ENCODE data around the gene ATP9B. TPM values are rescaled to one million over a fixed set of nuclear protein-coding genes. Genes with fewer than 3 reads are reported as not detected.

ATP9B gene
- total RNA-seq, 1 donor from 2014 or later = 37.3 TPM

DNA sequence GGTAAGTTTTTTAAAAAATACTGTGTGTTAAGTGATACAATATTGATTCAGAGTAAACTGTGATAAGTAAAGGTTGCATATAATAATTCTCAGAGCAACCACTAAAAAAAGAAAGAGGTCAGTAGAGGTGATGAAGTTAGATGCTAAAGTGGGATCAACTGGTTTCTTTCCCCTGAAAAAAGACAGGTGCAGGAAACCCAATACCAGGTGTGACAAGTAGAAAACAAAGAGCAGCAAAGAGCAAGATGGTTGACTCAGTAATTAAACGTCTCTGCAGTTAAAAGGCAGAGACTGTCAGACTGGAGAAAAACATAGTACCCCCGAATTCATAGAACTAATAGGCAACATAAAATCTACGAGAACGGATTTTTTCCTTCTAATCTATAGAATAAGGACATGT, 128.3 kb downstream of the ATP9B start:
- peaks cover 10% of the 10 kb centered on the region for H3K36me3 Mint-ChIP-seq (ENCODE audit: low read depth, unreplicated experiment)
- TF ChIP-seq, protein P1, sequence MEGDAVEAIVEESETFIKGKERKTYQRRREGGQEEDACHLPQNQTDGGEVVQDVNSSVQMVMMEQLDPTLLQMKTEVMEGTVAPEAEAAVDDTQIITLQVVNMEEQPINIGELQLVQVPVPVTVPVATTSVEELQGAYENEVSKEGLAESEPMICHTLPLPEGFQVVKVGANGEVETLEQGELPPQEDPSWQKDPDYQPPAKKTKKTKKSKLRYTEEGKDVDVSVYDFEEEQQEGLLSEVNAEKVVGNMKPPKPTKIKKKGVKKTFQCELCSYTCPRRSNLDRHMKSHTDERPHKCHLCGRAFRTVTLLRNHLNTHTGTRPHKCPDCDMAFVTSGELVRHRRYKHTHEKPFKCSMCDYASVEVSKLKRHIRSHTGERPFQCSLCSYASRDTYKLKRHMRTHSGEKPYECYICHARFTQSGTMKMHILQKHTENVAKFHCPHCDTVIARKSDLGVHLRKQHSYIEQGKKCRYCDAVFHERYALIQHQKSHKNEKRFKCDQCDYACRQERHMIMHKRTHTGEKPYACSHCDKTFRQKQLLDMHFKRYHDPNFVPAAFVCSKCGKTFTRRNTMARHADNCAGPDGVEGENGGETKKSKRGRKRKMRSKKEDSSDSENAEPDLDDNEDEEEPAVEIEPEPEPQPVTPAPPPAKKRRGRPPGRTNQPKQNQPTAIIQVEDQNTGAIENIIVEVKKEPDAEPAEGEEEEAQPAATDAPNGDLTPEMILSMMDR (IDR thresholded peaks at IDR 0.05; ENCODE audit: unreplicated experiment) = no peak
- DNase-seq (ENCODE audit: low spot score) = no peak
- no peak overlapping the region for H3K27ac Mint-ChIP-seq (ENCODE audit: unreplicated experiment)
- peaks cover 3% of the 10 kb centered on the region for H3K4me1 Mint-ChIP-seq (ENCODE audit: unreplicated experiment)
- H3K9me3 Mint-ChIP-seq (ENCODE audit: unreplicated experiment) = no peaks in the 10 kb centered on the region
- peaks cover 2% of the 10 kb centered on the region for H3K27me3 Mint-ChIP-seq (ENCODE audit: unreplicated experiment)
- no peak overlapping the region for H3K4me3 Mint-ChIP-seq (ENCODE audit: unreplicated experiment)

DNA sequence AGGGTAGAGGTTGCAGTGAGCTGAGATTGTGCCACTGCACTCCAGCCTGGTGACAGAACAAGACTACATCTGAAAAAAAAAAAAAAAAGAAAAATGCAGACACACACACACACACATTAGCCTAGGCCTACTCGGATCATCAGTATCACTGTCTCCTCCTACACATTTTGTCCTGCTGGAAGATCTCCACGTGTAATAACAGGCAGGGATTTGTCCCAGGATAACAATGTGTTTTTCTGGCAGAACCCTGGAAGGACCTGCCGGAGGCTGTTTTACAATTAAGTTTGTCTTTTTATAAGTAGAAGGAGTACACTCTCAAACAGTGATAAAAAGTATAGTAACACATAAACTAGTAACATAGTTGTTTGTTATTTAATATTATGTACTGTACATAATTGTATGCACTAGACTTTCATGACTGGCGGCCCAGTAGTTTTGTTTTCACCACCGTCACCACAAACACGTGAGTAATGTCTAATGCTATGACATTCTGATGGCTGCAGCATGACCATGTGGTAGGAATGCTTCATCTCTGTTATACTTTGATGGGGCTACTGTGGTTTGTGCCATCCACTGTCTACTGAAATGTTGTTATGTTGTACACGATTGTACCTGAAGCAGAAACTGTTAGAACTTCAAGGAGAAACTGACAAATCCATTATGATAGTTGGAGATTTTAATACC, 130.6 kb downstream of the ATP9B start:
- Mint-ChIP-seq H3K27ac (ENCODE audit: unreplicated experiment) (no peak overlapping the region), H3K36me3 (ENCODE audit: low read depth, unreplicated experiment) (peaks cover 10% of the 10 kb centered on the region), H3K27me3 (ENCODE audit: unreplicated experiment) (peaks cover 2% of the 10 kb centered on the region), H3K4me3 (ENCODE audit: unreplicated experiment) (no peak overlapping the region), H3K9me3 (ENCODE audit: unreplicated experiment) (no peaks in the 10 kb centered on the region), H3K4me1 (ENCODE audit: unreplicated experiment) (peaks cover 3% of the 10 kb centered on the region)
- DNase-seq (ENCODE audit: low spot score) = no peak
- TF ChIP-seq, protein P1 (IDR thresholded peaks at IDR 0.05; ENCODE audit: unreplicated experiment) = no peak

DNA sequence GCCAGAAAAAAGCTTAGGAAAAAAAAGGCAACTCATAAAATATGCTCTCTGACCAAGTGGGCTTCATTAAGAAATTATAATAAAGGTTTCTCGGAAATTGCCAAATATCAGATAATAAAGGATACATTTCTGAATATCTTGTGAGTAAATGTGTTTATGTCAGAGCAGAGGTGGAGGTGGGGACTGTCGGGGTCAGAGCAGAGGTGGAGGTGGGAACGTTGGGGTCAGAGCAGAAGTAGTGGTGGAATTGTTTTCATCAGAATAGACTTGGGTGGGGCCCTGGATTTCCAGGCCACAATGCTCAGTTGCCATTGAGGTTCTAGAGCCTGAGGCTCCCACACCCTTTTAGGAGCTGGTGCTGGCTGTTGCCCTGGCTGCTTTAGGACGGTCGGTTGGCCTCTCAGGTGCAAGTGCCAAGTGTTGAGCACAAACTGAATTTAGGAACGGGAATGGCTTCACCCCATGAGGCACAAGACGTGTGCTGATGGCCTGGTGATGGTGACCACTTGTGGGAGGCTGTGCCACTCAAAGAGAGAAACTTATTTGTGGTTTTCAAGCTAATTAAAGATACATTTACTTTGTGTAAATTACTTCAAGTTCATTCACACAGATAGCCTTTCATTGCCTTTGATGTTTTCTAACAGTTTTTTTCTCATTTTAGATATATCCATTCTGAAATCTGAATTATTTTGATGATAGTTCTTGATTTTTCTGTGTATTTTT, 131.5 kb downstream of the ATP9B start:
- TF ChIP-seq, protein P1 (IDR thresholded peaks at IDR 0.05; ENCODE audit: unreplicated experiment) = no peak
- H3K4me1 Mint-ChIP-seq (ENCODE audit: unreplicated experiment) = peaks cover 3% of the 10 kb centered on the region
- H3K4me3 Mint-ChIP-seq (ENCODE audit: unreplicated experiment) = peak overlapping the region; percentile 24
- no peak for DNase-seq (ENCODE audit: low spot score)
- H3K27ac Mint-ChIP-seq (ENCODE audit: unreplicated experiment) = peak overlapping the region; percentile 44
- H3K27me3 Mint-ChIP-seq (ENCODE audit: unreplicated experiment) = peaks cover 2% of the 10 kb centered on the region
- H3K9me3 Mint-ChIP-seq (ENCODE audit: unreplicated experiment) = no peaks in the 10 kb centered on the region
- peaks cover 10% of the 10 kb centered on the region for H3K36me3 Mint-ChIP-seq (ENCODE audit: low read depth, unreplicated experiment)

DNA sequence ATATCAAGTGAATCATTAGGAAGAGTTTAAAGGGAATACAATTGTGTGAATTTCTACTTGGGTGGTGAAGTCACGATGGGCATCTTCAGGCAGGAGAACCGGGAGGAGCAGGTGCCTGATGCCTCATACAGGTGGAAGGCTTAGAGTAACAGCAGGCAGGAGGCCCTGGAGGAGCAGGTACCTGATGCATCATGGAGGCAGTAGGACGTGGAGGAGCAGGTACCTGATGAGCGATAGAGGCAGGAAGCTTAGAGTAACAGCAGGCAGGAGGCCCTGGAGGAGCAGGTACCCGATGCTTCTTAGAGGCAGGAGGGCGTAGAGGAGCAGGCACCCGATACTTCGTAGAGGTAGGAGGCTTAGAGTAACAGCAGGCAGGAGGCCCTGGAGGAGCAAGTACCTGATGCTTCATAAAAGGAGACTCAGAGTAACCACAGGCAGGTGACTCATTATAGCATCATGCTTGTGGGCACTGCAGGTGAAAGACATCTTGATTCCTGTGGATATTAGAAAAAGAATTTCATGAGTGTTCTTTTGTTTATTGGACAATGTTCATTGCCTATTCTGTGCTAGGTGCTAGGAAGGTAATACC, 133.9 kb downstream of the ATP9B start:
- H3K27ac Mint-ChIP-seq (ENCODE audit: unreplicated experiment) = no peak overlapping the region
- TF ChIP-seq, protein P1 (IDR thresholded peaks at IDR 0.05; ENCODE audit: unreplicated experiment) = no peak
- no peak overlapping the region for H3K4me3 Mint-ChIP-seq (ENCODE audit: unreplicated experiment)
- H3K36me3 Mint-ChIP-seq (ENCODE audit: low read depth, unreplicated experiment) = peaks cover 17% of the 10 kb centered on the region
- DNase-seq (ENCODE audit: low spot score) = no peak
- no peaks in the 10 kb centered on the region for H3K9me3 Mint-ChIP-seq (ENCODE audit: unreplicated experiment)
- peaks cover 7% of the 10 kb centered on the region for H3K4me1 Mint-ChIP-seq (ENCODE audit: unreplicated experiment)
- H3K27me3 Mint-ChIP-seq (ENCODE audit: unreplicated experiment) = peaks cover 5% of the 10 kb centered on the region

Data from endothelial cell (in vitro differentiated cells).